ENCODE data around the gene DDX19B.
A peak's percentile ranks its signal among the peaks of the same experiment; 100 is the strongest.
"Not testable (repeated sequence)": the region's sequence is repeated elsewhere in the genome, so short reads cannot be mapped to it uniquely, and the experiment has no call there.

Gene DDX19B

GRCh38 chr16:70349783-70350182, 50.8 kb downstream of the DDX19B start:
- H3K27ac ChIP-seq (replicated peaks) = no peak overlapping the region
- H3K27me3 ChIP-seq (ENCODE audit: insufficient read depth, poor library complexity, severe bottlenecking) = no peaks in the 10 kb centered on the region
- H3K4me3 ChIP-seq (replicated peaks; ENCODE audit: insufficient read depth, low read length) = no peak overlapping the region
- no peak for DNase-seq (ENCODE audit: low read depth in 1 of 2, low spot score in 1 of 2)
- TF ChIP-seq SPI1 (IDR thresholded peaks at IDR 0.05; ENCODE audit: borderline replicate concordance, low read depth) = no peak
- no peak for TF ChIP-seq CTCF (IDR thresholded peaks at IDR 0.05; ENCODE audit: insufficient read depth, low read length)
- TF ChIP-seq POLR2AphosphoS5 (IDR thresholded peaks at IDR 0.05; ENCODE audit: low read depth) = no peak
- no peak for TF ChIP-seq REST (IDR thresholded peaks at IDR 0.05; ENCODE audit: insufficient replicate concordance, low read depth)
- TF ChIP-seq GABPA (IDR thresholded peaks at IDR 0.05; ENCODE audit: low read depth) = no peak

- Histone ChIP-seq H3K27me3 (ENCODE audit: insufficient read depth, poor library complexity, severe bottlenecking) (no peaks in the 10 kb centered on the region), H3K27ac (replicated peaks) (no peak overlapping the region), H3K4me3 (replicated peaks; ENCODE audit: insufficient read depth, low read length) (no peak overlapping the region)
- no peak for DNase-seq (ENCODE audit: low read depth in 1 of 2, low spot score in 1 of 2)
- TF ChIP-seq SPI1 (IDR thresholded peaks at IDR 0.05; ENCODE audit: borderline replicate concordance, low read depth) (no peak), CTCF (IDR thresholded peaks at IDR 0.05; ENCODE audit: insufficient read depth, low read length) (no peak), REST (IDR thresholded peaks at IDR 0.05; ENCODE audit: insufficient replicate concordance, low read depth) (no peak), GABPA (IDR thresholded peaks at IDR 0.05; ENCODE audit: low read depth) (no peak), POLR2AphosphoS5 (IDR thresholded peaks at IDR 0.05; ENCODE audit: low read depth) (no peak)
Observed at GRCh38 chr16:70359552-70359951, 60.6 kb downstream of the DDX19B start.

GRCh38 chr16:70364399-70364798, 65.4 kb downstream of the DDX19B start:
- H3K4me3 ChIP-seq (replicated peaks; ENCODE audit: insufficient read depth, low read length) = no peak overlapping the region
- DNase-seq (ENCODE audit: low read depth in 1 of 2, low spot score in 1 of 2) = no peak
- no peak for TF ChIP-seq SPI1 (IDR thresholded peaks at IDR 0.05; ENCODE audit: borderline replicate concordance, low read depth)
- TF ChIP-seq CTCF (IDR thresholded peaks at IDR 0.05; ENCODE audit: insufficient read depth, low read length) = no peak
- TF ChIP-seq REST (IDR thresholded peaks at IDR 0.05; ENCODE audit: insufficient replicate concordance, low read depth) = no peak
- no peak for TF ChIP-seq GABPA (IDR thresholded peaks at IDR 0.05; ENCODE audit: low read depth)
- no peaks in the 10 kb centered on the region for H3K27me3 ChIP-seq (ENCODE audit: insufficient read depth, poor library complexity, severe bottlenecking)
- no peak overlapping the region for H3K27ac ChIP-seq (replicated peaks)

- not testable (repeated sequence) for H3K27ac ChIP-seq (replicated peaks)
Observed at GRCh38 chr16:70370145-70370544, 71.2 kb downstream of the DDX19B start.

More at GRCh38 chr16:70370145-70370544, 71.2 kb downstream of the DDX19B start:
- not testable (repeated sequence) for H3K4me3 ChIP-seq (replicated peaks; ENCODE audit: insufficient read depth, low read length); H3K27me3 ChIP-seq (ENCODE audit: insufficient read depth, poor library complexity, severe bottlenecking)
- peak in 1 of 2 experiments; percentile 16 for DNase-seq (ENCODE audit: low read depth in 1 of 2, low spot score in 1 of 2)
